Adrenal gland (tissue), 12 donors: ENCODE data around the gene ACOX3. TPM values are rescaled to one million over a fixed set of nuclear protein-coding genes. Genes with fewer than 3 reads are reported as not detected.
A peak's percentile ranks its signal among the peaks of the same experiment; 100 is the strongest.

Experiments
- DNase-seq, 7 donors: peaks; one replicate each; pipeline ENCODE4 v3.0.0-alpha.2; 2019 to 2020
- H3K27ac ChIP-seq, 5 donors: fragments of 200-600 bp; sonication (generic) in 4 of 5; 1 replicate in 3 of 5; 2 replicates in 2 of 5; pipeline versions ENCODE4 v1.5.1 to v1.8.0; 2016 to 2020; ENCODE audit warnings: mild to moderate bottlenecking in 1 of 5
- H3K27me3 ChIP-seq: fragments of 200-600 bp; 2 replicates; pipeline ENCODE4 v1.8.0; 2021
- H3K36me3 ChIP-seq, 2 donors: fragments of 200-600 bp; replicated peaks in 1 of 2; 1 replicate in 1 of 2; 2 replicates in 1 of 2; pipeline versions ENCODE4 v1.5.1 to v1.8.0; 2018 to 2022
- H3K4me1 ChIP-seq, 2 donors: fragments of 200-600 bp; replicated peaks in 1 of 2; 1 replicate in 1 of 2; 2 replicates in 1 of 2; pipeline versions ENCODE4 v1.5.1 to v1.8.0; 2018 to 2021
- H3K4me3 ChIP-seq, 4 donors: fragments of 200-600 bp; sonication (generic) in 3 of 4; one replicate each; pipeline ENCODE4 v1.5.1; 2016 to 2018
- H3K9me3 ChIP-seq, 3 donors: fragments of 200-600 bp; sonication (generic) in 1 of 3; replicated peaks in 1 of 3; 1 replicate in 2 of 3; 2 replicates in 1 of 3; pipeline versions ENCODE4 v1.5.1 to v1.8.0; 2016 to 2021
- CTCF ChIP-seq, 6 experiments: fragments of 450-650 bp in 4 of 6; fragments of 200-600 bp in 2 of 6; sonication (generic) in 1 of 6; IDR thresholded peaks; 1 replicate in 5 of 6; 2 replicates in 1 of 6; pipeline versions ENCODE4 v1.5.1 to v1.8.0; 2016 to 2021; ENCODE audit warnings: antibody characterized with exemption in 6 of 6, mild to moderate bottlenecking in 2 of 6, moderate library complexity in 1 of 6
- POLR2A ChIP-seq, 2 donors: fragments of 450-650 bp; IDR thresholded peaks; one replicate each; pipeline ENCODE4 v1.6.1; 2017; ENCODE audit warnings: antibody characterized with exemption in 2 of 2, mild to moderate bottlenecking in 2 of 2, moderate library complexity in 1 of 2
- WGBS, 4 donors: extraction: QIAGEN DNeasy Blood & Tissue Kit in 2 of 4; methylation state at CpG; one replicate each; pipeline versions ENCODE4 v1.1.5 to v1.1.7; 2013 to 2017; 5-methylcytosine and 5-hydroxymethylcytosine counted together
- intact Hi-C, 2 donors: fragments of 100-400 bp; cut with DNase I; formaldehyde crosslinking; loops; one replicate each; pipeline versions ENCODE4 v1.14.1 to v1.15.0; 2022 to 2023
- polyA plus RNA-seq, 3 donors: library from polyadenylated mRNA; stranded (reverse); fragments of 200-250 nt in 2 of 3; fragments of 350-450 nt in 1 of 3; fragmentation: Illumina TruSeq in 1 of 3; extraction: RNeasy Lipid Tissue Mini Kit (QIAGEN cat#74804) in 1 of 3; gene quantifications; one replicate each; pipeline ENCODE4 v1.2.3, GENCODE V29; 2013 to 2014
- total RNA-seq, 9 donors: library from RNA; depleted of rRNA in 4 of 9; stranded (reverse); fragments of >200 nt in 4 of 9; fragments of 120-200 nt in 1 of 9; fragmentation: NEBNext Ultra II Directional in 1 of 9; extraction: Animal tissue kit (Norgen Biotek cat#: 25700) in 1 of 9; gene quantifications; one replicate each; pipeline versions ENCODE4 v1.1.0 to v1.2.4, GENCODE V29; 2013 to 2023
- donor health status: healthy with polysubstance abuse.
- donor health status: Bipolar disorder and iron deficiency.
- donor health status: DM: yes; HTN: yes; CAD: no.
- donor health status: DM: no; HTN: no; CAD: no.
- donor health status: DM: no; HTN: no; CAD: no.
- donor health status: DM: yes; HTN: yes; CAD: no.

The ACOX3 gene
- total and polyA plus RNA-seq, 12 donors, result 10.4 to 44.2 (median 26.3) TPM

- H3K27me3 ChIP-seq, result no peaks in the 10 kb centered on the region
- H3K4me3 ChIP-seq, result no peak overlapping the region
- no peak for TF ChIP-seq POLR2A (IDR thresholded peaks at IDR 0.05)
- no peak for TF ChIP-seq CTCF (IDR thresholded peaks at IDR 0.05)
- H3K4me1 ChIP-seq, result peaks cover 0 to 5% of the 10 kb centered on the region in 2 donors
- DNase-seq, result no peak
- H3K9me3 ChIP-seq, result no peaks in the 10 kb centered on the region
- H3K27ac ChIP-seq, result no peak overlapping the region
- 92 to 95% (median 93%) methylated on average over 14 of the region's 14 CpGs for WGBS, 4 donors
- intact Hi-C loops, result loop anchor here (2.0 to 5.0 kb wide), 2 partner anchors 72 to 122 kb away; partner anchors contain the start of gene CPZ (in 1 of the 2)
- H3K36me3 ChIP-seq, result peaks cover 0 to 33% of the 10 kb centered on the region in 2 donors
These were observed 30.0 kb upstream of the ACOX3 start for GRCh38 chr4:8470451-8471024.

GRCh38 chr4:8469550-8469949, 29.0 kb upstream of the ACOX3 start:
- 83 to 90% (median 86%) methylated on average over 7 to 14 of the region's 14 CpGs for WGBS, 4 donors
- peaks cover 0 to 5% of the 10 kb centered on the region in 2 donors for H3K4me1 ChIP-seq
- TF ChIP-seq POLR2A (IDR thresholded peaks at IDR 0.05) (no peak), CTCF (IDR thresholded peaks at IDR 0.05) (no peak)
- no peak overlapping the region for H3K4me3 ChIP-seq
- H3K27ac ChIP-seq, result no peak overlapping the region
- peaks cover 0 to 42% of the 10 kb centered on the region in 2 donors for H3K36me3 ChIP-seq
- no peaks in the 10 kb centered on the region for H3K27me3 ChIP-seq
- intact Hi-C loops, result loop anchor here (2.0 to 5.0 kb wide), 2 partner anchors 73 to 125 kb away; no protein-coding TSS in a partner anchor
- no peaks in the 10 kb centered on the region for H3K9me3 ChIP-seq
- DNase-seq, result no peak

GRCh38 chr4:8468746-8469535, 28.4 kb upstream of the ACOX3 start:
- WGBS, 4 donors, result 22 to 51% (median 43%) methylated on average over 10 to 21 of the region's 21 CpGs
- intact Hi-C loops, result loop anchor here (2.0 to 5.0 kb wide), 2 partner anchors 73 to 126 kb away; no protein-coding TSS in a partner anchor
- Histone ChIP-seq H3K27me3 (no peaks in the 10 kb centered on the region), H3K4me3 (no peak overlapping the region), H3K27ac (no peak overlapping the region), H3K36me3 (peaks cover 0 to 46% of the 10 kb centered on the region in 2 donors), H3K4me1 (peaks cover 0 to 5% of the 10 kb centered on the region in 2 donors), H3K9me3 (no peaks in the 10 kb centered on the region)
- DNase-seq, result peak; percentile 50 to 82 (median 67)
- peak; percentile 78 to 95 (median 86) for TF ChIP-seq CTCF (IDR thresholded peaks at IDR 0.05)
- no peak for TF ChIP-seq POLR2A (IDR thresholded peaks at IDR 0.05)

- no peak overlapping the region for H3K27ac ChIP-seq
- intact Hi-C loops, result loop anchor here in 1 of 2 donors (5.0 kb wide), 1 partner anchor 75 kb away; no protein-coding TSS in a partner anchor
- H3K4me1 ChIP-seq, result no peaks in the 10 kb centered on the region
- TF ChIP-seq POLR2A (IDR thresholded peaks at IDR 0.05), result no peak
- TF ChIP-seq CTCF (IDR thresholded peaks at IDR 0.05), result no peak
- 91 to 95% (median 94%) methylated on average over 9 to 18 of the region's 18 CpGs for whole genome bisulfite sequencing, 4 donors
- no peak overlapping the region for H3K4me3 ChIP-seq
- H3K27me3 ChIP-seq, result no peaks in the 10 kb centered on the region
- H3K36me3 ChIP-seq, result peaks cover 0 to 51% of the 10 kb centered on the region in 2 donors
- no peak for DNase-seq
- no peaks in the 10 kb centered on the region for H3K9me3 ChIP-seq
These were observed 26.5 kb upstream of the ACOX3 start for GRCh38 chr4:8467016-8467415.
